ENCODE measurements around the gene SCAND1.
"Not testable (repeated sequence)": the region's sequence is repeated elsewhere in the genome, so short reads cannot be mapped to it uniquely, and the experiment has no call there.

Gene SCAND1

DNA sequence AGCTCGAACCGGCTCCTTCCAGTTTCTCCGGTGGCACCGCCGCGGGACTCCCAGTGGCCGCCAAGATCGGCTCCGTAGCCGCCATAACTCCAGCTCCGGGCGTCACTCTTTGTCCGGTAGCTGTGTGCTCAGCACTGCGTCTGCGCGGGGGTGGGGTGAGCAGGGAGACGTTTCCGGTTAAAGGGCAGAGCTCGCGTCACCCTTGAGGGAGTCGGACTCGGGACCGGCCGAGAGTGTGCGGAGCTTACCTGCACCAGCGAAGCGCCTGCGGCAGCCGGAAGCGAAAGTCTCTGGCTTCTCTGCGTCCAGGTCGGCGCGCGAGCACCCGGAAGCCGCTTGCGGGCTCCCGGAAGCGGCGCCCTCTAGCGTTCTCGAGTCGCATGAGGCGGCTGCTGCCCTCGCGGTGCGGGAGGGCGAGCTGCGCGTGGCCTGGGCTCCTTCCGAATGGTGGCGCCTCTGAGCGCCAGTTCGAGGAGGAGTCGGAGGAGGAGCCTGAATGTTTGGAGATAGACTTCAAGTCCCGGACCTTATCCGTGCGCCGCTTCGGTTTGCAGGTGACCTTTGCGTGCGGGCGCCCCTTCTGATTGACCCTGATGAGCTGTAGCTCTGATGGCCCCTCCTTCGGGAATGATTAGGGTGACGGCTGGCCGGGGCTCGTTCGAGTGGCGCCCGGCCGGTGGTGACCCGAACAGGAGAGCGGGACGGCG, at the start of gene SCAND1:
Gene SCAND1, minus strand, starts transcription at position 303 of the 707 bp plus-strand sequence. Its CDS starts 218 bp downstream, at position 85.
- peak; percentile 99 for DNase-seq

DNA sequence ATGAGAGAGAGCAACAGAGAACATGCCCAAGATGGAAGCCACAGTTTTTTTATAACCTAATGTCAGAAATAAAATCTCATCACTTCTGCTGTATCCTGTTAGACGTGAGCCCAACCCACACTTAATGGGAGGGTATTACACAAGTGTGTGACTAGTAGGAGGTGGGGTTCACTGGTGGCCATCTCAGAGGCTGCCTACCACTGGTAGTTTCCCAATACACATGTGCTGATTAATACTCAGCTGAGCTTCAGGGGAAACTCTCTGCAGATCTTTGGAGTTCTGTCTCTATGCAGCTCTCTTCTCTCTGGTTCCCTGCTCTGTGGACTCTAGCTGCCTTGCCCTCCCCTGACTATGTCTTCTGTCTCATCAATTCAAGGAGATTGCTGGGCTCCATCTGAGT, 49.7 kb upstream of the SCAND1 start:
- no peak for DNase-seq

DNA sequence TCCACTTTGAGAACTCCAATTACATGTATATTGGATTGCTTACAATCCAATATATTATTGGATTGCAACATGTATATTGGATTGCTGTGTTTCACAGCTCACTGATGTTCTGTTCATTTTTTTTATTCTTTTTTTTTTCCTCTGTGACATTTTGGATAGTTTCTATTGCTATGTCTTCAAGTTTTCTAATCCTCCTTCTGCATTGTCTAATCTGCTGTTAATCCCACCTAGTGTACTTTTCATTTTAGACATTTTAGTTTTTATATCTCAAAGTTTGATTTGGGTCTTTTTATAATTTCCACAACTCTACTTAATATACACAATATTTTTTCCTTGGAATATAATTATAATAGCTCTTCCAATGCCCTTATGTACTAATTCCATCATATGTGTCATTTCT, 48.6 kb upstream of the SCAND1 start:
- no peak for DNase-seq

DNA sequence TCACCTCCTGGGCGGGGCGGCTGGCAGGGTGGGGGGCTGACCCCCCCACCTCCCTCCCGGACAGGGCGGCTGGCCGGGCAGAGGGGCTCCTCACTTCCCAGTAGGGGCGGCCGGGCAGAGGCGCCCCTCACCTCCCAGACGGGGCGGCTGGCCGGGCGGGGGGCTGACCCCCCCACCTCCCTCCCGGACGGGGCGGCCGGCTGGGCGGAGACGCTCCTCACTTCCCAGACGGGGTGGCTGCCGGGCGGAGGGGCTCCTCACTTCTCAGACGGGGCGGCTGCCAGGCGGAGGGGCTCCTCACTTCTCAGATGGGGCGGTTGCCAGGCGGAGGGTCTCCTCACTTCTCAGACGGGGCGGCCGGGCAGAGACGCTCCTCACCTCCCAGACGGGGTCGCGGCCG, 47.0 kb upstream of the SCAND1 start:
- DNase-seq = not testable (repeated sequence)

DNA sequence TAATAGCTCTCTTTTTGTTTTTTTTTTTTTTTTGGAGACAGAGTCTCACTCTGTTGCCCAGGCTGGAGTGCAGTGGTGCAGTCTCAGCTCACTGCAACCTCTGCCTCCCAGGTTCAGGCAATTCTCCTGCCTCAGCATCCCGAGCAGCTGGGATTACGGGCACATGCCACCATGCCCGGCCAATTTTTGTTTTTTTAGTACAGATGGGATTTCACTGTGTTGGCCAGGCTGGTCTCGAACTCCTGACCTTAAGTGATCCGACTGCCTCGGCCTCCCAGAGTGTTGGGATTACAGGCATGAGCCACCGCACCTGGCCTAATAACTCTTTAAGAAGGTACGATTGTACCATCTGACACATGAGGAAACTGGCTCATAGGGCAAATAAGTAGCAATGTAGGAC, 42.2 kb upstream of the SCAND1 start:
- DNase-seq = not testable (repeated sequence)

DNA sequence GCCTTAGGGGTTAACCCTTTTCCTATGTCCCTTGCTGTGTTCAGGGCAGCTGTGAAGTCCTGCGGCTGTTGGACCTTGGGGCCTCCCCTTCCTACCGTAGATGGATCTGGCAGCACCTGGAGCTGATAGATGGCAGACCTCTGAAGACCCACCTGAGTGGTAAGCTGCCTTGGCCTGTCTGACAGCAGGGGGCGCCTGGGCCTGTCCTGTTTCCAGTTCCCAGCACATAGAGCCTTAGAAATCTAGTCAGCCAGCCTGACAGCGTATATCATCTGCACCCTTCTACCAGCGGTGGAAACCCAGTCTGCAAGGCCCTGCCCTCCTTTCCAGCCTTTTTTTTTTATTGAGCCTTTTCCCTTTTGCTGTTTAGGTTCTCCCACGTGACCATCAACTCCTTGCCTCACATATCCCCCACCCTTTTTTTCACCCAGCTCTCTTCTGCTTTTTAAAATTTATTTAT, 40.7 kb upstream of the SCAND1 start:
- DNase-seq = peak; percentile 89

DNA sequence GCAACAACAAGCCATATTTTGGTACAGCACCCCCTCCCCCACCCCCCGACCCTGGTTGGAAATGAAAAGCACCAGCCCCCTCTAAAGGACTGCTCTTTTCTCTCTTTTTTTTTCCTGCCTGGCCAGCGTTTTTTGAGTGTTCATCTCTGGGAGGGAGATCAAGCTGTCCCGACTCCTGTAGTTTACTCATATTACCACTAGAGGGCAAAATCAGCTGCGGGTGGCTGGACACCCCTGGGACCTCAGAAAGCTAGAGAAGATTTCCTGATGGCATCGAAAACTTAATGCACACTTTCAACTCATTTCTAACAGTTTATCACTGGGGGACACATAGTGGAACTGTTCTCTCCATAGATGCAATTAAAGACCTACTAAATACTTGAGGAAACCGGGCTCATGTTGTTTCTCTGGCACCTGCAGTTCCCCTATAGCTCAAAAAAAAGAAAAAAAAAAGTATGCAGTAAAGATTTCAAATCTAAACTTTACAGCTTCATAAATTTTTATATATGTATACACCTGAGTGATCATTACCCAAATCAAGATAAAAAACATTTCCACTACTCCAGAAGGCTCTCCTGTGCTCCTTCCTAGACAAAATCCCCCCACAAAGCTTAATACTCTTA, 38.5 kb upstream of the SCAND1 start:
- DNase-seq = peak; percentile 95

DNA sequence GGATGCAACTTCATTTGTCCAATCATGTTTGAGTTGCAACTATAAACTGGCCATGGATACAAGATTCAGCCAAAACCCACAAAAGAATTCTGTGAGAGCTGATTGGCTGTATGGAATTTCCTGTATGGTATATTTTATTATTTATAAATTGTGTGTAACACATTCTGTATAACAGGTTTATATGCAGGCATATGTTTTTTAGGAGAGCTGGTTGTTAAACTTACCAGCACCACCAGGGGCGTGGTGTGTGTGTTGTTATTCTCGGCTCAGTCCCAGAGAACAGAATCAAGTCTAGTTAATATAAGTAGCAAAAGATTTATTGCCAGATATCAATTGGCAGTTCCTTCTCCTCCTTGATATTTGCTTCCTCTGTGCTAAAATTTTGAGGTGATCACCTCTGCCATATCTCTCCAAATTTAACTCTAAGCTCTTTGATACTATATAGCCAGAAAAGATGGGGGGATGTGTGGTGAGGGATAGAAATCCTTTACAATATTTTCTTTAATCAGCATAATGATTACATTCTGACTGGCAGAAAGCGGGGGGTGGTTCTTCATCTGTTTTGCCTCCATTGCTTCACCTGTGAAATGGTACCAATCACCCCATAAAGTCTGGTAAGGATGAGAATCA, 37.0 kb upstream of the SCAND1 start:
- DNase-seq = peak; percentile 61

DNA sequence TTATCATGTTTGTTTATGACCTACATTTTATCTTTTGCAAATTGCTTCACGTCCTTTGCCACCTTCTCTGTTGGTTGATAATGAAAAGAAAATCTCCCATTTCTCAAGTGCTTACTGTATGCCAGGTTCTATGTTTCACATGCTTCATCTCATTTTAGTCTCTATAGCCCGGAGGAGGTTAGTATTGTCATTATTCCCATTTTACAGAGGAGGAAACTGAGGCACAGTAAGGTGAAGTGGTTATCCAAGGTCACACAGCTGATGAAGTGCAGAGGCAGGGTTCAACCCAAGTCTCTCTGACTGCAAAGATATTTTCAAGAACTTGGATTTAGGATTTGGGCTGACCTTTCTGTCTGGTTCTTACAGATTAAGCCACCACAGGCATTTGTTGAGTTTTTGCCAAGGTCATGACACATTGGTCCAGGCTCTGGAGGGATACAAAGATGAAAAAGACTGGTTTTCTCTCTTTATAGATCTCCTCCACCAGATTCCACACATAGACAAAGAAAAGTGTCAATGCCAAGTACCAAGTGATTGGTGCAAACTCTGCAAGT, 34.7 kb upstream of the SCAND1 start:
- DNase-seq = no peak

DNA sequence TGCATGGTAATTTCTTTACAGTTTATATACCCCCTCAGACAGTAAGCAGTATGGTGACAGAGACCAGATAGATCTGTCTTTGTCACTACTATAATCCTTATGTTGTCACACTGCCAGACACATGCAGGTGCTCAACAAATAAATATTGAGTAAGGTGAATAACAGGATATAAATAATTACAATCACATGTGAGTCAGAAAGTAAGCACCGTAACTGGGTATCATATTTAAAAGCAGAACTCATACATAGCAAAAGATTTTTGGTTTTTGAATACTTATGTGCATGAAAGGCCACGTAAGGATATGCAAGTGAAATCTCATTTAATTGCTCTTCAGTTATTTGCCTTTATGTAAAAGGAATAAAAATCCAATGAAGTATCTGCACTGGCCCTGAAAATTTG, 31.5 kb upstream of the SCAND1 start:
- DNase-seq = no peak

DNA sequence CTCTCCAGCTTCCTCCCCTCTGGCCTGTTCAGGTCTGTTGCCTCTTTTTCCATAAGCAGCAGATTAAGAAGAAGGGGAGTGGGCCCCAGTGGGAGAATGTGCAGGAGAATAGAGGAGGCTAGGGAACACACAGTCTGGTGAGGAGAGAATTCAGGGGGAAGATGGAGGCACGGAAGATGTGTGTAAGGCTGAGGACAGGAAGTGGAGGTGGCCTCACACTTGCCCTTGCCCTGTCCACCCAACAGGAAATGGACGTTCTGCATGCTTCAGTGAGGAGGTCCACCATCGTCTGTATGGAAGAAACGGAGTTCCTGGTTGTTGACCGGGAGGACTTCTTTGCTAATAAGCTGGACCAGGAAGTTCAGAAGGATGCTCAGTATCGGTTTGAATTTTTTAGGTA, 30.1 kb upstream of the SCAND1 start:
- DNase-seq = no peak

DNA sequence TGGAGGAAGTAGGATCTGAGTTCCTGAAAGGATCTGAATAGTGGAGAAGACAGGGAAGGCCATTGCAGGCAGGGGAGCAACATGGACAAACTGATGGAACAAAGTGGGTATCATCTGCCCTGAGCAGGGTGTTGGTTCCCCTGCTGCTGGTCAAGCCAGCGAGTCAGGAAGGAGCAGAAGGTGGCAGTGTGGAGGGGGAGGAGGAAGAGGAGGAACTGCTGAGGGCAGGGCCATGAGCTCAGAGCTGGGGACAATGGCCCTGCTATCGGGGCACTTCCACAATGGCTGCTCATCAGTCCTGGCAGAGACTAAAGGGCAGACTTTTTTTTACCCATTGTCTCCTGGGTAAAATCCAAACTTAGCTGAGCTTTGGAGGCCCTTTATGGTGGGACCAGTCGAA, 27.7 kb upstream of the SCAND1 start:
- DNase-seq = no peak

DNA sequence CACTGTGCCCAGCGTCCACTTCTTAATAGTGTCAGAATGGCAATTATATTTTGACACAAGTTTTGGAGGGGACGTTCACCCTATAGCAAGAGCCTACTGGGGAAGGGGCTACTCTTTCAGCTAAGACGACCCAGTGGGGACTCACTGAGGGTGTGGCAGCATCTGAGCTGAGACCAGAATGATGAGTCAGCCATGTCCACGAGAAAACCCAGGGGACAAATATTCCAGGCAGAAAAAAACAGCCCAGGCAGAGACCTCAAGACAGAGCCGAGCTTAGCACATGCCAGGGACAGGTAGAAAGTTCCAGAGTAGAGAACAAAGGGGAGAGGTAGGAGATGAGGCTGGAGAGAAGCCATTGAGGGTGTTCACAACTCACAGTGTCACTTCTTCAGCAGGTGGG, 25.2 kb upstream of the SCAND1 start:
- no peak for DNase-seq

DNA sequence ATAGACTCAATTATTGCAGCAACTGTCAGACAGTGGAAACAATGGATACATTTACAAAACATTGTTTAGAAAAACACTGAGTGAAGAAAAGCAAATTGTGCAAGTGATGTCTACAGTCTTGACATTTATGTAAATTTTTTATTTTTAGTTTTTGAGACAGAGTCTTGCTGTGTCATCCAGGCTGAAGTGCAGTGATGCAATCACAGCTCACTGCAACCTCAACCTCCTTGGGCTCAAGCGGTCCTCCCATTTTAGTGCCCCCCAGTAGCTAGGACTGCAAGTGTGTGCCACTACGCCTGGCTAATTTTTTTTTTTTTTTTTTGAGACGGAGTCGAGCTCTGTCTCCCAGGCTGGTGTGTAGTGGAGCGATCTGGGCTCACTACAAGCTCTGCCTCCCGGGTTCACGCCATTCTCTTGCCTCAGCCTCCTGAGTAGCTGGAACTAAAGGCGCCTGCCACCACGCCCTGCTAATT, 23.8 kb upstream of the SCAND1 start:
- DNase-seq = no peak

DNA sequence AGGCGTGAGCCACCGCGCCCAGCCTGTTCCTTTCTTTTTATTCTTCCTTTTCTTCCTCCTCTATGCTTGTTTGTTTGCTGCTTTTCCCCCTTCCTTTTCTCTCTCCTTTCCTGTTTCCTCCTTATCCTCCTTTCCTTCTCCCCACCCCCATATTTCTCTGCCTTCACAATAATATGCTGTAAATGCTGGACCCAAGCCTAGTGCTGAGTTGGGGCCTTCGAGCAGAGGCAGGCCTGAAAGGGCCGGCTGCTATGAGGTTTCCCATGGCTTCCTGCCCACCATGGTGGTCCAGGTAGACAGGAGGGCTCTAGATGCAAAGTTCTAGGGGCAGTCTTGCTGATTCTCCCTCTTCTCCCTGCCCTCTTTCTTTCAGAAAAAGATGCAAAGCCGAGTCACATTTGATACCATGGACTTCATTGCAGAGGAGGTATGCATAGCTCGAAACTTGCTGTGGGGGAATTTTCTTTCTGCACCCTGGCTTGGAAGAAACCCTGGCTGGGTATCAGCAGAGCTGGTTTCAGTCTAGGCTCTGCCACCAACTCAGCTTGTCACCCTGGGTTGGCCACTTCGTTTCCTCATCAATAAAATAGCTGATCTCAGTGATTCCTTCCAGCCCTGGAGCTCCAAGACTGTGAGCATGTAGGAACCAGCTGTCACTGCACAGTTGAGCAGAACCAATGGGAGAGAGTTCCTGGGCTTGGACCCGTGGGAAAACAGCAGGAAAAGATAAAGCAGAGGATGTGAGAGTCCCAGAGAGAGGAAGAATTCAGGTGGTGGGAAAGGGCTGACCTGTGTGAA, 21.5 kb upstream of the SCAND1 start:
- DNase-seq = peak; percentile 35

DNA sequence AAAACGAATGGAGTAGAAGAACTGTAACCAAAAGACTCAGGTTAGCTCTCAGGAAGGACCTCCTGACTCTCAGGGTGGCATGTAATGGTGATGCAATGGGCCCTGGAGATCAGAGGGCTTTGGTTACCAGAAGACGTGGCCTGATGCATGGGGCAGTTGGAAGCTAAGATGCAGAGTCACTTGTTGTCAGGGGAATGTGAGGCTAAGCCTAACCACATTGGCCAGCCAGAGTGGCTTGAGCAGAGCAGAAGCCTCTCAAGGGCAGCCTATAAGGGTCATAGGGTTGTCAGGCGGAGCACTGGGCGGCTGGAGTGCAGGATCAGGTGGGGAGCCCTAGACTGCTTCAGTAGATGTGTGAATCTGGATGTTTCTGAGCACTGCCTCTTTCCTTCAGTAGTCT, 20.0 kb upstream of the SCAND1 start:
- DNase-seq = no peak

DNA sequence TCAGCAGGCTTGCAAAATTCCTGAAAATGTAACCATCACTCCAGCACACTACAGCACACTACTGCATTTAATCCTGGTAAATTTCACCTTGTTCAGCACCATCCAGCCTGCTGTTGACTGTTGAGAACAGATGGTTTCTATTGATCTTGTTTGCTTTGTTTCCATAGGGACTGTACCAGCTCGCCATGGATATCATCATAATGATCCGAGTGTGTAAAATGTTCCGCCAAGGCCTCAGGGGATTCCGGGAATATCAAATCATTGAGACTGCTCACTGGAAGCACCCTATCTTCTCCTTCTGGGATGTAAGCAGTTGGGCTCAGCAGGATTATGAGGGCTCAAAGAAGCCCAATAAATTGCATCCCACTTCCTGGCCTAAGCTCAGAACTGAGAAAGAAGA, 18.2 kb upstream of the SCAND1 start:
- DNase-seq = peak; percentile 100

DNA sequence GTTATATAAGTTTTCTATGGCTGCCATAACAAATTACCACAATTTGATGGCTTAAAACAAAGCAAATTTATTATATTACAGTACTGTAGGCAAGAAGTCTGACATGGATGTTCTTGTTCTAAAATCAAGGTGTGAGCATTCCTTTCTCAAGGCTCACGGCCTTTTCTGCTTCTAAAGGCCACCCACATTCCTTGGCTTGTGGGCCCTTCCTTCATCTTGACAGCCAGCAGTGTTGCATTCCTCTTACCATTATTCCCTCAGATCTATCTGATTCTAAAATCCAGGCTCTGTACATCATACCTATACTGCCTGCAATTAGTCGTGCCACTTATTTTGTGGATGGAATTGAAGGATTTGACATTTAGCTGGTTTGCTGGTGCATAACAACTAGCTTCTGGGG, 17.7 kb upstream of the SCAND1 start:
- DNase-seq = no peak

DNA sequence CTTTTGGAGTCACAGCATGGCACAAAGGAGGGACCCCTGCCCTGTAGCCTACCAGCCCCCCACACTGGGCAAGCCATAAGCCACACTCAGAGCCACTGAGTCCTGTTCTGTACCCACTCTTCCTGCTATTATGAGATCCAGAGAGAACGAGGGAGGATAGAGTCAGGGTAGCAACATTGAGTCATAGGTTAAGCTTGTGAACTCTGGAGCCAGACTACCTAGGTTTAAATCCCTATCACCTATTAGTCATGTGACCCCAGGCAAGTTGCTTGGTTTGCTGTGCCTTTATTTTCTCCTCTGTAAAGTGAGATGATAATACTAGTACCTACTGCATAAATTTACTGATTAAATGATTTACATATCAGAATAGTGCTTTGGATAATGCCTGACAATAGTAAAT, 14.6 kb upstream of the SCAND1 start:
- no peak for DNase-seq

DNA sequence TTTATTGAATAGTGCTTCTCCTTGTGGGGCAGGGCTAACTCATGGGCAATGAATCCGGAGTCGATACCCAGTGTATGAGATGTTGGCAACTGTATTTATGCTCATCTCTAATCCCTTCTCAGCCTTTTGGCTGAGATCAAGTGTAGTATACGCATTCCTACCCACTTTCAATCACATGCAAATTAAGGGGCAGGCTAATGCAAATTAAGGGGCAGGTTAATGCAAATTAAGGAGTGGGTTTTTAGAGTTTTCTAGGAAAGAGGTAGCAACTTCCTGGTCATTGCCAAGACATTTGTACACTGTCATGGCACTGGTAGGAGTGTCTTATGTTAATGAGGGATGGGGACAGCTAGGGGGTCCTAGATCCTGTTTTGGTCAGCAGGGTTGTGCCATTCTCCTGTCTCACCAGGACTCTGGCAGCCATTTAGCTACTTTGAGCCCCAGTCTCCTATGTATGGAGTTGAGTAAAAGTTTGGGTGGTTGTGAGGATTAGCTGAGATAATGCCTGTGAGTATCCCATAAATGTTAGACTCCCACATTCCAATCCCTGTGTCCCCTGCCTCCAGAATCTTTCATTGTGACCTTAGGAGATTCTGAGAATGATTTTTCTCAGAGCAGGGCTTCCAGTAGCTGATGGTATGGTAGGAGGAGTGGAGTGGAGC, 13.8 kb upstream of the SCAND1 start, which contains the start of gene CNBD2:
Gene CNBD2, plus strand, starts transcription at position 612 of the 662 bp plus-strand sequence. CDS start 173 bp downstream, outside the sequence.
- no peak for DNase-seq

DNA sequence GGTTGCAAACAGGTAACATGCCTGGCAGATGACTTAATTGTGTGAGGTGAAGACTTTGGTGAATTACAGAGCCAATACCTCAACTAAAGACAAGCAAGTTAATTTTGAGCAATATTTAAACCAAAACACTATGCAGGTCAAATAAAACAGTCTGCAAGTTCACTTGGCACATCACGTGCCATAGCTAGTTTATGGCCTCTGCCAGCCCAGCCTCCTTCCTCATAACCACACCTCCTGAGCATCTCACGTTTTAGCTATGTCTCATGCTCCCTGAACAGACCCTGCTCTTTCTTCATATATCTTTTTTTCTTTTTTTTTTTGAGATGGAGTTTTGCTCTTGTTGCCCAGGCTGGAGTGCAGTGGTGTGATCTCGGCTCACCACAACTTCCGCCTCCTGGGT, 9.6 kb upstream of the SCAND1 start:
- DNase-seq = no peak

DNA sequence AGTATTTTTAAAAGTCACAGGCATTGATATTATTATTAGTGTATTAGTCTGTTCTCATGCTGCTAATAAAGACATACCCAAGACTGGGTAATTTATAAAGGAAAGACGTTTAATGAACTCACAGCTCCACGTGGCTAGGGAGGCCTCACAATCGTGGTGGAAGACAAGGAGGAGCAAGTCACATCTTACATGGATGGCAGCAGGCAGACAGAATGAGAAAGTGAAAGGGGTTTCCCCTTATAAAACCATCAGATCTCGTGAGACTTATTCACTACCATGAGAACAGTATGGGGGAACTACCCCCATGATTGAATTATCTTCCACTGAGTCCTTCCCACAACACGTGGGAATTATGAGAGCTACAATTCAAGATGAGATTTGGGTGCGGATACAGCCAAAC, 5.0 kb upstream of the SCAND1 start:
- DNase-seq = not testable (repeated sequence)
